KG1 (cell line): ENCODE measurements around the gene DNM2.
"Not testable (repeated sequence)": the region's sequence is repeated elsewhere in the genome, so short reads cannot be mapped to it uniquely, and the experiment has no call there.

ENCODE experiments used
- DNase-seq: peaks from one replicate; lab custom pipeline; 2025; lab: John Stamatoyannopoulos, UW

Gene DNM2

DNA sequence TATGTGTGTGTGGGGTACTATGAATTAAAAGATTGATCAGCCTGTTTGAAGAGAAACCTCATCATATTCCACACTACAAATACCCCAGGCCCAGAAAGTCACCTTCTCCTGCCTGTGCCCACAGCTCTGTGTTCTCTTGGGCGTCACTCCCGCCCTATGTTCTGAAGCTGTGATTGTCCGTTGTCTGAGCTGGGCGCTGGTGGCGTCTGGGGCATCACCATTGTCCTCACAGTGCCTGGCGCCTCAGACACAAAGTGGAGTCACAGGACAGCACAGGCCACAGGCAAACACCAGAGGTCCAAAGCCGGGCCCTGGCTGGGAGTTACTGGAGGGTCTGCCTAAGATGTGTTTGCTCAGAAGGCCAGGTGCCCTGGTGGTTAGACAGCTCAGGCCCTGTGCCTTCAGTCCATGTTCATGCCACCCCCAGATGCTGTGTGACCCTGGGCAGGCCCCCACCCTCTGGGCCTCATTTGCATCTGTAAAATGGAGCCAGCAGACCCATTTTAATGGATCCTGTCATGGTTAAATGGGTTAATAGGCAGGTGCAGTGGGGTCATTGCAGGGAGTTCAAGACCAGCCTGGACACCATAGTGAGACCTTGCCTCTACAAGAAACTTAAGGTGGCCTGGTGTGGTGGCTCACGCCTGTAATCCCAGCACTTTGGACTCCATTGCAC, 34.5 kb downstream of the DNM2 start:
- DNase-seq = no peak

DNA sequence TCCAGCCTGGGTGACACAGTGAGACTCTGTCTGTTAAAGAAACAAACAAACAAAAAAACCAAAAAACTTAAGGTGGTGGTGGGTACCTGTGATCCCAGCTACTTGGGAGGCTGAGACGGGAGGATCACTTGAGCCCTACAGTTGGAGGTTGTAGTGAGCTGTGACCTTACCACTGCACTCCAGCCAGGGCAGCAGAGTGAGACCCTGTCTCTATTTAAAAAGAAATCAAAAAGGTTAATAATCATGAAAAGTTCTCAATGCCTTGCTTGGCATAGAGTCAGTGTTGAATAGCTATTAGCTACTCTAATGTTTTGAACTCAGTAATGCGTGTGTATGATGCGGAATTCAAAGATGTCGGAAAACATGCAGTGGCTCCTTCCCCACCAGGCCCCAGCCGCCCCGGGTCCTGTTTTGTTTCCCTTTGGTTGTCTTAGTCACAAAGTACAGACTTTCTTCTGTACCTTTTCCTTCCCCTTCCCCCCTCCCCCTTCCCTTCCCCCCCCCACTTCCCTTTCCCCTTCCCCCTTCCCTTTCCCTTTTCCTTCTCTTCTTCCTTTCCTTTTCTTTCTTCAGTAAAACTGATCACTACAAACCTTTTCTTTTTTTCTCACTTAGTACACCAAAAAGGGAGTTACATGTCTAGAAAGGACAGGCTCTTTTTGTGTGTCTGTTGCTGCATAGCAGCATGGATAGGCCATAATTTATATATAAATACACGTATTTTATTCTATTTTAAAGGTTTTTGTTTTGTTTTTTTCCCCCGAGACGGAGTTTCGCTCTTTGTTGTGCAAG, 35.2 kb downstream of the DNM2 start:
- no peak for DNase-seq

DNA sequence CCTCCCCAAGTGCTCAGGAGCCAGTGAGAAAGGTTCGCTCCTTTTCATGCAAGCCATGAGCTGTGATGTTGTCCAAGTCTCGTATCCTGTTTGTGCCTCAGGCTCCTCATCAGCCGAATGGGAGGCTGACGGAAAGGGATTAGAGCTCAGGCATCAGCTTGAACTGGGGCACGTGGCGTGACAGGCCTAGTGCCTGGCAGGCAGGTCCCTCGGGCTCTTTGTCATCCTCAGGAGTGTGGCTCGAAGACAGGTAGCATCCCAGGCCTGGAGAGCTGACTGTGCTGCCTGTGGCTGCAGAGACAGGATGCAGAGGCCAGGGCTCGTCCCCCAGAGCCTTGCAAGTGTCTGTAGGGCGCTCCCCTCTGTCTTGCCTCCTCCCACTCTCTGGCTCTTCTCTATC, 38.5 kb downstream of the DNM2 start:
- no peak for DNase-seq

DNA sequence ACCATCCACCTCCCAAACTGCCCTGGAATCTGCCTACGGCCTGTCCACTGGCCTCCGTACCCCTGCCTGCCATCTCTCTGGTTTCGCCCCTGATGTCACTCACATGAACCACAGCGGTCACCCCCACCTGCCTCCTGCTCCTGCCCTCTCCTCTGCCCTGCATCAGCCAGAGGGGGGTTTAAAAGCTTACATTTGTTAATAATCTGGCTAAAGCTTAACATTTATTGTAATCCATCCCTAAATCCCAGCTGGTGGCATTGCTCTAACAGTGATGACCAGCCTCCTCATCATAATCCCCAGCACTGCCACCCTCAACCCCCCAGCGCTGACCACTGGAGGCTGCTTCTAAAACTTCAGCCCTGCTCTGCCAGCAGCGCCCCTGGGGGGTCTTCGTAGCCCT, 38.9 kb downstream of the DNM2 start:
- no peak for DNase-seq

DNA sequence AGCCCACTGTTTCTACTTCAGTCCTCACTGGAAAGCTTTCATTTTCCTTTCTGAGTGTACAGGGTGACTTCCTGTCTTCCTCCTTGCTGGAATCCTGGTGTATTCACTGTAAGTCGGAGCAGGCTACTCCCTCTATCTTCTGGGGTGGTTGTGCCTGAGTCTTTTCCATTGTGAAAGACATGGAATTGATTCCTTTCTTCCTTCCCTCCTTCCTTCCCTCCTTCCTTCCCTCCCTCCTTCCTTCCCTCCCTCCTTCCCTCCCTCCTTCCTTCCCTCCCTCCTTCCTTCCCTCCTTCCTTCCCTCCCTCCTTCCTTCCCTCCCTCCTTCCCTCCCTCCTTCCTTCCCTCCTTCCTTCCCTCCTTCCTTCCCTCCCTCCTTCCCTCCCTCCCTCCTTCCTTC, 40.2 kb downstream of the DNM2 start:
- not testable (repeated sequence) for DNase-seq

DNA sequence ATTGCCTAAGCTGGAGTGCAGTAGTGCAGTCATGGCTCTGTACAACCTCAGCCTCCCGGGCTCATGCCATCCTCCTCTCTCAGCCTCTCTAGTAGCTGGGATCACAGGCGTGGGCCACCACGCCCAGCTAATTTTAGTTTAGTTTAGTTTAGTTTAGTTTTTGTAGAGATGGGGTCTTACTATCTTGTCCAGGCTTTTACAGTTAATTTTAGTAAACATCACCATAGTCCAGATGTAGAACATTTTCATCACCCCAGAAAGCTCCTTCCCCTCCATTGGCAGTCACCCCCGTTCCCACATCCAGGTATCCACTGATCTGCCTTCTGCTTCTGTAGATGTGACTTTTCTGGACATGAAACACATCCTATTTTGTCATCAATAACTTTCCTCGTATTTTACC, 41.1 kb downstream of the DNM2 start:
- no peak for DNase-seq

DNA sequence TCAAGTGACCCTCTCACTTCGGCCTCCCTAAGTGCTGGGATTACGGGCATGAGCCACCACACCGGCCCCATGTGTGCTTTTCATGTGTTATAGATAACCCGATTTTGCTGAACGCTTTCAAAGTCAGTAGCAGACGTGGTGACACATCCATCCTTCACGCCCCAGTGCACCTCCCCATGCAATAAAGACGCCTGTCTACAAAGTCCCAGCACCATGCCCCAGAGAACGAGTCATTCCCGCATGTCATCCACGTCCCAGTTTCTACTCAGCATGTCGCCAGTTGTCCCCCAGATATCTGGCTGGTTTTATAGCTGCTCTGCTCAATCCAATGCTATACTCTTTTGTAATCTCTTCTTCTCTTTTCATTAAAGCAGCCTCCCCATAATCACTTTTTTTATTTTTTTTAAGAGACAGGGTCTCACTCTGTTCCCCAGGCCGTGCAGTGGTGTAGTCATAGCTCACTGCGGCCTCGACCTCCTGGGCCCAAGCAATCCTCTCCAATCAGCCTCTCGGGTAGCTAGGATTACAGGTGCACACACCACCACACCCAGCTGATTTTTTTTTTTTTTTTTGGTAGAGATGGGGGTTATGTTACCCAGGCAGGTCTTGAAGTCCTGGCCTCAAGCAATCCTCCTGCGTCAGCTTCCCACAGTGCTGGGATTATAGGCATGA, 42.5 kb downstream of the DNM2 start:
- DNase-seq = no peak

DNA sequence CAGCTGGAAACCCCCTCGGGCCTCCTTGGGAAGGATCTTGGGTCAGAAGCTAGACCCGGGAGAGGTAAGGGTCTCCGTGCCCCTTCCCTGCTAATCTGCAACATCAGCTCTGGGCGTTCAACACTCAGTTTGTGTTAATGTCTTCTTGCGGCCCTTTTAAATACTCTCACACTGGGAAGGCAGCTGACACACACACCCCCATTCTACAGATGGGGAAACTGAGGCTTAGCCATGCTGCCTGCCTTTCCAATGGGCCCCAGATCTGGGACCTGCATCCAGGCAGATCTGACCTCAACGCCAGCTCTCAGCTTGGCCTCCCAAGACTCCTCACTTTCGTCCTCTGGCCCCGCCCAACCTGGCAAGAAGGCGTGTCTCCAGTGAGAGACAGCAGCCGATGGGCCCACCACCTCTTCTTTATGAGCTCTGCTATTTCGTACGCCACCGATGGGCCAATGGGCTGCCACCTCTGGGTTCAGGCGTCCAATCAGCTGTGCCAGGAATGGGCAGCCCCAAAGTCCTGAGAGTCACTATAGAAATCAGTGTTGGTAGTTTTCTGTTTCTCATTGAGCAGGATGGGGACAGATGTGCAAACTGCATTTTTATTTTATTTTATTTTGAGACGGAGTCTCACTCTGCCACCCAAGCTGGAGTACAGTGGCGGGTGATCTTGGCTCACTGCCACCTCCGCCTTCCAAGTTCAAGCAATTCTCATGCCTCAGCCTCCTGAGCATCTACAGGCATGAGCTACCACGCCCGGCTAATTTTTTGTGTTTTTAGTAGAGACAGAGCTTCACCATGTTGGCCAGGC, 43.8 kb downstream of the DNM2 start:
- no peak for DNase-seq

DNA sequence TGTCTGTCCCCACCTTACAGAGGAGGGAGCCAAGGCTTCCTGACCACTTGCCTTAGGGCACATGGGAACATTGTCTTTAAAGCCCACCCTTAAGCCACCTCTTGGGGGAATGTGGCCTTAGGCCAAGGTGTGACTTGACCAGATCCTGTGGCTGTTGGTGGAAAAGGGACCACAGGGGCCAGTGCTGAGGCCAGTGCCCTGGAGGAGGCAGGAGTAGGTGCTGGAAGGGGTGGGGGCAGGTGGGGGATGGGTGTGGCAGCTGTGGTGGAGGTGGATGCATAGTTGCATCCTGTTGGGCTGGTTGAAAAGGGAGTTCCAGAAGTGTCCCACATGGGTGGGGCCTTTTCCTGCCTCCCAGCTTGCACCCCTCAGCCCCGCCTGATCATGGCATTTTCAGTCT, 44.8 kb downstream of the DNM2 start:
- DNase-seq = no peak

DNA sequence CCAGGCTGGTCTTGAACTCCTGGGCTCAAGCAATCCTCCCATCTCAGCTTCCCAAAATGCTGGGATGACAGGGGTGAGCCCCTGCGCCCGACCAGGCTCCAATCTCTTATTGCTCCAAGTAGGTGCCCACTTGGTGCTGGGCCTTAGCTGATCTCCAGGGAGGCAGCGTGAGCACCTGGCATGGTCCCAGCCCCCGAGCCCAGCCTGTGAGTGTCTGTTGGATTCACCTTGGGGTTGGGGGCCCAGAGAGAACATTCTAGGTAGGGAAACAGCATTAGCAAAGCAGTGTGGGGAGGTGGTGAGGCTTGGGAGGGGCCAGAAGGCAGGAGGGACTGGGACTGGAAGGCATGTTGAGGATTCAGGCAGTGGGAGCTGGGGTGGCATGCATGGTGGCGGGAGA, 45.5 kb downstream of the DNM2 start:
- DNase-seq = no peak

DNA sequence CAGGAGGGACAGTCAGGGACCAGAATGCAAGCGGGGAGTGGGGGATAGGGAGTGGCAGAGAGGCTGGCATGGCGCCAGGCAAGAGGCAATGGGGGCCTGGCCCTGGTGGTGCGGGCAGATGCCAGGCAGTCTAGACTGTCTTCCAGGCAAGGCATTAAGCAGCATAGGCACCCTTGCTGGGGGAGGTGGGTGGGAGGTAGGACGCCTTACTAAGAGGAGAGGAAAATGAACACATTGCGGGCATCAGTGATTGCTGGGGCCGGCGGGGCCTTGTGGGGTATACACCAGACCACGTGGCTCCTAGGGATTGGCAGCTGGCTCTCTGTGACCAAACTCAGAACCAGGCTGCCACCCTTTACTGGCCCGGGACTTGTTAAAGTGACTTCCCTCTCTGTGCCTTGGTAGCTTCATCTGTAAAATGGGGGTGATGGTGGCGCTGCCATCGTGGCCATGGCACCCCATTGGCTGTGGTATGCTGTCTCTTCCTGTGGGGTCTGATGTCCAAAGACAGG, 46.0 kb downstream of the DNM2 start:
- no peak for DNase-seq

DNA sequence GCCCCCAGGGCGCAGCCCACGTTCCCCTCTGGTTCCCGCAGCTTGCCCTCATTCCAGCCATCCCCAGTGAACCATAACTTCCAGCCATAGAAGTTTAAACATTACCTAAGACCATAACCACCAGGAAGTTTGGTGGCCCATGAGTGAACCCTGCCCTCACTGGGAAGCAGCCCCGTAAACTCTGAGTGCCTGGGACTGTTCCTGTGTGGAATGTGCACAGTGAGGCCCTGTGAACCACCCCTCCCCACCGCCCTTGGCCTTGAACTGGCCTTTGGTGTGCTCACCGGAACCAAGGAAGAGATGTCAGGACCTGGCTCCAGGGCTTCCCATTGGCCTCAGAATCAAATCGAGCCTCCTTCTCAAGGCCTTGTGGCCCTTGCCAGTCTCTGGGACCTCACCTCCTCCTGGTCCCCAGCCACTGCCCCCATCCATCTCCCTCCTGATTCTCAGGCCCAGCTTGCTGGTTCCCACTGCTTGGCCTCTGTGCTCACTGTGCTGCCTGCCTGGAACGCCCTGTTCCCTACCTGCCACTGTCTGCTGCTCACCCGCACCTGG, 46.5 kb downstream of the DNM2 start:
- DNase-seq = no peak

DNA sequence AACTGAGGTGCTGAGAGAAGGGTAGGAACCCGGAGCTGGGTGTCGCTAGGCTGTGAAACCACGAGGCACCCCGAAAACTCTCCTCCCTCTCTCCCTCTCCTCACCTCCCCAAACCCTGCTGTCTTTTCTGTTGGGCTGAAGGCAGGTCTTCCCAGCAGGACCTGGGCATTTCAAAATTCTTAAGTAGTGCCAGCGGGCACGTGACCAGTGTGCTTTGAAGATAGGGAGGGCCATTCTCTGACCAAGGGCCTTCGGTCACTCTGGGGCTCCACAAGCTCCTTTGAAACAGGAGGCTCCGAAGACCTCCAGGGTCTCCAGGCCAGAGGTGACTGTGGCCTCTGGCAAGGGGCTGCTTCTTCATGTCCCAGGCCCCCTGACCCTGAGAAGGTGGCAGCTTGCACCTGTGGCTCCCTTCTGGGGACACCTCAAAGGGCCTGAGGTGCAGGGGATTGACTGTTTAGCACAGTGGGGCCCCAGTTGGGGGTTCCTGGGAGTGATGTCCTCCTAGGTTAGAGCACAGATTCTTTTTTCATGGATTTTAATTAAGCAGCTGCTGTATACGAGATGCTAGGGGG, 48.3 kb downstream of the DNM2 start:
- DNase-seq = no peak

DNA sequence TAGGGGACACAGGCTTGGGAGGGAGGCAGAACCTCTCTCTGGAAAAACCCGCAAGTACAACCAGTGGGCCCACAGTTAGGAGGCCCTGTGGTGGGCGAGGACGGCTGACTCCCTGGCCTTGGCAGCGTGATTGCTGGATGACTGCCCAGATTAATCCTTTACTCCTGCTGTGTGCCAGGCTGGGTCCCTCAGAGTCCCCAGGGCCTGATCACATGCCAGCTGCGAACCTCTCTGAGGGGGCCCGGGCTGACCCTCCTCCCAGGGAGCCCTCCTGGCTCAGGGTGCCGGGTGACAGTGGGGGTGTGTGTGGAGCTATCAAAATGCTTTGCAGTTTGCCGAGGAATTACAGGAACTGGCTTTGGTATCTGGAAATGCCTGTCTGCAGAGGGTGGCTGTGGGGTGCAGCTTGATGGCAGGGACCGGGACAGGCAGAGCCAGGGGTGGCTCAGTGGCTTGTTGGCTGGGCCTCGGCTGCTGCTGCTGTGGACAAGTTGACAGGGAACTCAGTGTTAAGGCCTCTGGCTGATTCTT, 48.9 kb downstream of the DNM2 start:
- DNase-seq = no peak

DNA sequence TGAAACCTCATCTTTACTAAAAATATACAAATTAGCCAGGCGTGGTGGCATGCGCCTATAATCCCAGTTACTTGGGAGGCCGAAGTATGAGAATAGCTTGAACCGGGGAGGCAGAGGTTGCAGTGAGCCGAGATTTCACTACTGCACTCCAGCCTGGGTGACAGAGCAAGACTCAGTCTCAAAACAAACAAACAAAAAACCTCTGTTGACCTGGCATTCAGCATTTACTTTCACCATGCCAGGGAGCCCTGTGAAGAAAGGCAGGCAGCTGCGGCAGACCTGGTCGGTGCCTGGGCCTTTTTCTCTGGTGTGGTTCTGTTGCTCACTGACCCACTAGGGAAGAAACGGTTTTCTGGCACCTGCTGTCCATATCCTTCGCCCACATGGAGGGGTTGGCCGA, 49.8 kb downstream of the DNM2 start:
- DNase-seq = no peak

DNA sequence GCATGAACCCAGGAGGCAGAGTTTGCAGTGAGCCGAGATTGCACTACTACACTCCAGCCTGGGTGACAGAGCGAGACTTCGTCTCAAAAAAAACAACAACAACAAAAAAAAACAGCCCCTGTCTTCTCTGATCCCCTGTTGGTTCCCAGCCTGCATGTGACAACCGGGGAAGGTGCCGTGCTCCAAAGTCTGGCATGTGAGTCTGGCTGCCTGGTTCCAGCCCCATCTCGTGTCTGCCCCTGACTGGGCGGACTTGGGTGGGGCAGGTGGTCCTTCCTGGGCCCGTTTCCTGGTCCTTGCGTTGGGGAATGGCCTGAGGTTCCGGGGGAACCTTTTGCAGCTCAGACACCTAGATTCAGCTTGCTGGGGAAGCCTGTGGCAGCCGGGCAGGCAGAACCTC, 50.5 kb downstream of the DNM2 start:
- DNase-seq = no peak

DNA sequence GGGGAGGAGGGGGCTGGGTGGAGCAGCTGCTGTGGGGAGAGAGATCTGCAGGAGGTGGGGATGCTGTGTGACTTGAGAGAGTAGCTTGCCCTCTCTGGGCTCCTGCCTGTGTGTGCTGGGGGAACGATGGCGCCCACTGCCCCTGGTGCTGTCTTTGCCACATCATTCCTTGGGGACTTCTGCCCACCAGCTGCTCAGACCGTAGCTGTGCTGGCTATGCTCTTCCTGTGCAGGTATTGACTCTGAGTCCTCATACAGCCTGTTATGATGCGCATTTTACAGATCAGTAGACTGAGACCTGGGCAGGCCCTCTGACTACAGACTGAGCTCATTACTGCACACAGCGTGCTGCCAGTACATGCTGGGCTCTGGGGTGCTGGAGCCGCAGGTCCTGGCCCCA, 51.1 kb downstream of the DNM2 start:
- no peak for DNase-seq

DNA sequence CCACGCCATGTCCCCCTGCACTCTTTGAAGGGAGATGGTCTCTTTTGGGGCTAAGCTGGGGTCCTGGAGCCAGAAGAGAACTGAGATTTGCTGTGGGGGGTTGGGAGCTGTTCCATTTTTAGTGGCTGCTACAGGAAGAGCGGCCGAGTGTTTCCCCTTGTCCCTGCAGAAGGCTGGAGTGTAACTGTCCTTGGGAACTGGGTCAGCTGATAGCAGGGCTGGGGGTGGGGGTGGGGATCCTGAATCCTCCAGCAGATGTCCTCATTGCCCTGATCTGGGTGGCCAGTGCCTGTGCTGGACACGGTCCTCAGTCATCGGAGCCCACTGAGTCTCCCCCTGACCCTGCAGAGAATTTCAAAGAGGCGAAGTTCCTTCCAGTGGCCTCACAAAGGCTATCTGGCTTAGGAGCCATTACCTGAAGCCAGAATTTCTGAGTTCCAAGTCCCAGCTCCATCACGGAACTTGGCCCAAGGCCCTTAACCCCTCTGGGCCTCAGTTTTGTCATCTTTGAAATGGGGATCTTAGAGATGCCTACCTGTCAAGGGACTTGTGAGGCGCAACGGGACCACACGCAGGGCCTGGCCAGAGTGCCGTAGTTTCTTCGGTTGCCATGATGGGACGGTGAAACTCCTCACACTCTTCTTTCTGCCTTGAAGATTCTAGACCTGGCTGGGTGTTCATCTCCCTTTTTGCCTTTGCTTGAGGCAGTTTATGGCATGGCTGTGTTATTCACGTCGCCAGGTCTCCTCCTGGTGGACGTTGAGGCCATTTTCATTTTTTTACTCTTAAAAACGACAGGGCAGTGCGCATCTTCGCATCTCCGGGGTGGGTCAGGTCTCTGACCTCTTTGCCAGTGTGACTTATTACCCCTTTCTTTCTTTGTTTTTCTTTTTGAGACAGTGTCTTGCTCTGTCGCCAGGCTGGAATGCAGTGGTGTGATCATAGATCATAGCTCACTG, 51.9 kb downstream of the DNM2 start:
- DNase-seq = no peak

DNA sequence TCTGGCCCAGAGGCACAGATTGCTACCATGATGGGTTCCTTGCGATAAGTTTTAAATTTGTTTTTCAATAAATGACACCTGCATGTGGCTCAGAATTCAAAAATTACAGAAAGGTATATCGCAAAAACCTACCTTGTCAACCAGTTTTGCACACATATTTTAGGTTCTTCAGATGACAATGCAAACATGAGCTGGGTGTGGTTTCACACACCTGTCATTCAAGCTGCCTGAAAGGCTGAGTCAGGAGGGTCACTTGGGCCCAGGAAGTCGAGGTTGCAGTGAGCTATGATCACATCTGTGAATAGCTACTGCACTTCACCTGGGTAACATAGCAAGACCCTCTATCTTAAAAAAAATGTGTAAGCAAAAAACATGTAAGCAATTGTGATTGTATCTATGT, 56.1 kb downstream of the DNM2 start:
- DNase-seq = no peak

DNA sequence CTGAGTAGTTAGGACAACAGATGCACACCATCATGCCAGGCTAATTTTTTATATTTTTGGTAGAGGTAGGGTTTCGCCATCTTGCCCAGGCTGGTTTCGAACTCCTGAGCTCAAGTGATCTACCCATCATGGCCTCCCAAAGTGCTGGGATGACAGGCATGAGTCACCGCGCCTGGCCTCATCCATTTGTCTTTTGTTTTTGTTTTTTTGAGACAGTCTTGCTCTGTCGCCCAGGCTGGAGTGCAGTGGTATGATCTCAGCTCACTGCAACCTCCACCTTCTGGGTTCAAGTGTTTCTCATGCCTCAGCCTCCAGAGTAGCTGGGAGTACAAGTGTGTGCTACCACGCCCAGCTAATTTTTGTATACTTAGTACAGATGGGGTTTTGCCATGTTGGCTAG, 57.0 kb downstream of the DNM2 start:
- DNase-seq = no peak
